Osteoblast (primary cell): ENCODE measurements around the gene ECI2. TPM values are rescaled to one million over a fixed set of nuclear protein-coding genes. Genes with fewer than 3 reads are reported as not detected.
"Not testable (repeated sequence)": the region's sequence is repeated elsewhere in the genome, so short reads cannot be mapped to it uniquely, and the experiment has no call there.

ENCODE experiments used
- DNase-seq: peaks from one replicate; pipeline ENCODE4 v3.0.0; 2011; ENCODE audit warnings: low spot score, mixed read lengths; ENCODE audit not compliant: insufficient read length; ENCODE audit errors: missing footprints
- H2AFZ ChIP-seq: 2 replicates; pipeline ENCODE4 v1.6.0; 2011; ENCODE audit warnings: mild to moderate bottlenecking, low read length
- H3K27ac ChIP-seq: 2 replicates; pipeline ENCODE4 v1.5.1; 2011; ENCODE audit warnings: mild to moderate bottlenecking, low read depth, low read length, moderate library complexity
- H3K27me3 ChIP-seq: 2 replicates; pipeline ENCODE4 v1.6.0; 2012; ENCODE audit warnings: mild to moderate bottlenecking, control low read depth, inconsistent platforms, low read length, moderate library complexity; ENCODE audit not compliant: insufficient read depth
- H3K36me3 ChIP-seq: 2 replicates; pipeline ENCODE4 v1.5.1; 2011; ENCODE audit warnings: mild to moderate bottlenecking, low read length, control low read depth, moderate library complexity; ENCODE audit not compliant: insufficient read depth
- H3K4me1 ChIP-seq: 2 replicates; pipeline ENCODE4 v1.5.1; 2011; ENCODE audit warnings: mild to moderate bottlenecking, low read length, control low read depth, moderate library complexity; ENCODE audit not compliant: insufficient read depth
- H3K4me2 ChIP-seq: 2 replicates; pipeline ENCODE4 v1.6.0; 2011; ENCODE audit warnings: mild to moderate bottlenecking, low read length; ENCODE audit not compliant: insufficient read depth
- H3K4me3 ChIP-seq: fragments of 200-600 bp; sonication (generic); 3 replicates; pipeline ENCODE4 v1.5.1; 2012; ENCODE audit warnings: mild to moderate bottlenecking, low read length, inconsistent platforms; ENCODE audit not compliant: insufficient read depth
- H3K79me2 ChIP-seq: 2 replicates; pipeline ENCODE4 v1.6.0; 2012; ENCODE audit warnings: mild to moderate bottlenecking, low read length, control low read depth, inconsistent platforms; ENCODE audit not compliant: insufficient read depth
- H3K9me3 ChIP-seq: 2 replicates; pipeline ENCODE4 v1.5.1; 2011; ENCODE audit warnings: low read depth, low read length, control low read depth
- H4K20me1 ChIP-seq: 2 replicates; pipeline ENCODE4 v1.6.0; 2012; ENCODE audit warnings: mild to moderate bottlenecking, low read length, control low read depth; ENCODE audit not compliant: insufficient read depth
- total RNA-seq: library from RNA; depleted of rRNA; stranded (reverse); fragments of >200 nt; gene quantifications from 2 replicates; pipeline ENCODE4 v1.2.3, GENCODE V29; 2012
- TF ChIP-seq, protein P1 (sequence below): IDR thresholded peaks from 2 replicates; pipeline ENCODE4 v1.5.1; 2011; ENCODE audit warnings: mild to moderate bottlenecking, low read depth, low read length, moderate library complexity; ENCODE audit errors: extremely low read depth

Gene ECI2
- total RNA-seq, 1 donor: 76.0 TPM

DNA sequence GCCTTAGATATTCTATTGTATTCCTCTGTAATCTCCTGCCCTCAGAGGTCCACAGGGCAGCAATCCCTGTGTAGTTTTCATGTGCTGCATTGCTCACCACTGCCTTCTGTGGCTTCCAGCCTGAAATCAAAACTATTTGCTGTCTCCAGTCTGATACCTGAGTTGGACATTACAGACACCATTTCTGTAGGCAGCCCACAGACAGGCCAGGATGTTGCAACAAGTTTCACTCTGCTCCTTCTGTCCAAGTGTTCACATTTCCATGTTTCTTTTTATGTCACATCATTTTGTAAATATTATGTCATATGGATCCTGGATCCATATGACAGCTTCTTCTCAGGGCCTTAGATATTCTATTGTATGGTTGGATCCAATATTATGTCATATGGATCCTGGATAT, 21.7 kb downstream of the ECI2 start:
- DNase-seq: no peak
- H3K27me3 ChIP-seq: peaks cover 2% of the 10 kb centered on the region
- no peak overlapping the region for H3K4me3 ChIP-seq
- H3K9me3 ChIP-seq: no peaks in the 10 kb centered on the region
- H3K79me2 ChIP-seq: no peaks in the 10 kb centered on the region
- no peaks in the 10 kb centered on the region for H4K20me1 ChIP-seq
- TF ChIP-seq, protein P1, sequence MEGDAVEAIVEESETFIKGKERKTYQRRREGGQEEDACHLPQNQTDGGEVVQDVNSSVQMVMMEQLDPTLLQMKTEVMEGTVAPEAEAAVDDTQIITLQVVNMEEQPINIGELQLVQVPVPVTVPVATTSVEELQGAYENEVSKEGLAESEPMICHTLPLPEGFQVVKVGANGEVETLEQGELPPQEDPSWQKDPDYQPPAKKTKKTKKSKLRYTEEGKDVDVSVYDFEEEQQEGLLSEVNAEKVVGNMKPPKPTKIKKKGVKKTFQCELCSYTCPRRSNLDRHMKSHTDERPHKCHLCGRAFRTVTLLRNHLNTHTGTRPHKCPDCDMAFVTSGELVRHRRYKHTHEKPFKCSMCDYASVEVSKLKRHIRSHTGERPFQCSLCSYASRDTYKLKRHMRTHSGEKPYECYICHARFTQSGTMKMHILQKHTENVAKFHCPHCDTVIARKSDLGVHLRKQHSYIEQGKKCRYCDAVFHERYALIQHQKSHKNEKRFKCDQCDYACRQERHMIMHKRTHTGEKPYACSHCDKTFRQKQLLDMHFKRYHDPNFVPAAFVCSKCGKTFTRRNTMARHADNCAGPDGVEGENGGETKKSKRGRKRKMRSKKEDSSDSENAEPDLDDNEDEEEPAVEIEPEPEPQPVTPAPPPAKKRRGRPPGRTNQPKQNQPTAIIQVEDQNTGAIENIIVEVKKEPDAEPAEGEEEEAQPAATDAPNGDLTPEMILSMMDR: no peak
- peaks cover 18% of the 10 kb centered on the region for H3K4me1 ChIP-seq
- H2AFZ ChIP-seq: no peak overlapping the region
- H3K27ac ChIP-seq: peak overlapping the region; percentile 36
- H3K36me3 ChIP-seq: peaks cover 31% of the 10 kb centered on the region
- H3K4me2 ChIP-seq: peak overlapping the region; percentile 45

DNA sequence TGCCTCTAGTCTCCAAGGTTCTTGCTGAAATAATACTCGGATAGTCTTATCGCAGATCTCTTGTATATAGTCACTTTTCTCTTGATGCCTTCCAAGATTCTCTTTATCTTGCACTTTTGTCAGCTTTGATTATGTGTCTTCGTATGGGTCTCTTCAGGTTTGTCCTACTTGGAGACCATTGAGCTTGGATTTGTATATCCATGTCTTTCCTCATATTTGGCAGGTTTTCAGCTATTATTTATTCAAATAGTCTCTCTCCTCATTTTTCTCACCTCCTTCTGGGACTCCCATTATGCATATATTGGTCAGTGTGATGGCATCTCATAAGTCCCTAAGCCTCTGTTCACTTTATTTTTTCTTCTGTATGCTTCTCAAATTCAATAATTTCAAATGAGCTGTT, 23.0 kb downstream of the ECI2 start:
- no peak overlapping the region for H3K4me2 ChIP-seq
- peaks cover 21% of the 10 kb centered on the region for H3K36me3 ChIP-seq
- no peaks in the 10 kb centered on the region for H3K9me3 ChIP-seq
- peaks cover 18% of the 10 kb centered on the region for H3K4me1 ChIP-seq
- H2AFZ ChIP-seq: no peak overlapping the region
- TF ChIP-seq, protein P1: no peak
- no peaks in the 10 kb centered on the region for H4K20me1 ChIP-seq
- no peak overlapping the region for H3K27ac ChIP-seq
- no peak overlapping the region for H3K4me3 ChIP-seq
- H3K27me3 ChIP-seq: peaks cover 5% of the 10 kb centered on the region
- H3K79me2 ChIP-seq: no peaks in the 10 kb centered on the region
- DNase-seq: no peak

DNA sequence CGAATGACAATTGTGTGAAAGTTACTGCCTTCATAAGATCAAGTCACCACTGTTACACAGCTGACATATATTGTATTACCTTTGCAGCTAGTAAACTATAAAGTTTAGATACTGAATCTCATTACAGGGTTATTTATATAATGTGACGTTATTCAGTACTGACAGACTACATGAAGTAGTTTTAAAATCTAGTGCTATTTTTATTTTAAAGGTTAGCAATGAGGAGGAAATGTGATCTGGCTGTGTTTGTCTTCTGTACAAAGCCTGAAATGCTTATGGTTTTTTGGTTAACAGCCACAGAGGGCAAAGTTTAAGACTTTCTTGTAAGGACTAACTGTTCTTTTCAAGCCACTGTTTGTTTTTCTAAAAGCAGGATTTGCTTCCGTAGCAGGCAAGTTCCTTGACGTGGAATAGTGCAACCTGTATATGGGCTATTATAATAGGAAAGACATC, 26.0 kb downstream of the ECI2 start:
- Histone ChIP-seq H3K4me1 (peaks cover 12% of the 10 kb centered on the region), H2AFZ (peak overlapping the region; percentile 57), H3K4me2 (peak overlapping the region; percentile 62)
- H3K27ac ChIP-seq, H3K4me3 ChIP-seq, H3K79me2 ChIP-seq, H4K20me1 ChIP-seq, H3K36me3 ChIP-seq, DNase-seq, H3K27me3 ChIP-seq, H3K9me3 ChIP-seq: not testable (repeated sequence)

DNA sequence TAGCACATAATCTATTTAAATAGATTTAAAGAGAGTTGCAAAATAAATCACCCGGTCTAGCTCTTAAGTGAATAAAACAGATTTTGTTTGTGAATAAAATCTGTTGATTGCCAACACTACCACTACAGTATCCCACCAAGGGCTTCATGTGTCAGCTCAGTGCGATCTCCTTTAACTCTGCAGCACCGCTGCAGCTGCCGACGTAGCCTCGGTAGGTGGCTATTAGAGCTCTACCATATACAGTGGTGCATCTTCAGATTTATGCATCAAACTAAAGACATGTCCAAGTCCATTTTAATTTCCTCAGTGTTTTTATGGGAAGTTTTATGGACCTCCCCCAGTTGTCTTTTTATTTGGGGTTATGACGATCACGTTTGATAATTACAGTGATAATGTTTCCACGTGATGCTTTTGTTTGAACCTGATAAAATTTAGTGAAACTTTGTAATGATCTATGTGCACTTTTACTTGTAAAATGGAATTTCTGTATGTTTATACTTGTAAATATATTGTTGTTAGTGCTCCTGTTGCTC, 26.7 kb downstream of the ECI2 start:
- H3K27ac ChIP-seq: no peak overlapping the region
- H4K20me1 ChIP-seq: no peaks in the 10 kb centered on the region
- no peak overlapping the region for H2AFZ ChIP-seq
- no peaks in the 10 kb centered on the region for H3K79me2 ChIP-seq
- H3K4me3 ChIP-seq: peak overlapping the region; percentile 36
- H3K4me1 ChIP-seq: peaks cover 5% of the 10 kb centered on the region
- peaks cover 5% of the 10 kb centered on the region for H3K27me3 ChIP-seq
- H3K36me3 ChIP-seq: no peaks in the 10 kb centered on the region
- no peaks in the 10 kb centered on the region for H3K9me3 ChIP-seq
- no peak for DNase-seq
- peak overlapping the region; percentile 62 for H3K4me2 ChIP-seq
- TF ChIP-seq, protein P1: no peak
